Cortex of kidney (tissue), 1 donor: ENCODE data around the gene TNFRSF21.
"Not testable (repeated sequence)": the region's sequence is repeated elsewhere in the genome, so short reads cannot be mapped to it uniquely, and the experiment has no call there.

ENCODE experiments used
- DNase-seq: peaks from one replicate; lab custom pipeline; 2025; lab: John Stamatoyannopoulos, UW

Gene TNFRSF21

DNA sequence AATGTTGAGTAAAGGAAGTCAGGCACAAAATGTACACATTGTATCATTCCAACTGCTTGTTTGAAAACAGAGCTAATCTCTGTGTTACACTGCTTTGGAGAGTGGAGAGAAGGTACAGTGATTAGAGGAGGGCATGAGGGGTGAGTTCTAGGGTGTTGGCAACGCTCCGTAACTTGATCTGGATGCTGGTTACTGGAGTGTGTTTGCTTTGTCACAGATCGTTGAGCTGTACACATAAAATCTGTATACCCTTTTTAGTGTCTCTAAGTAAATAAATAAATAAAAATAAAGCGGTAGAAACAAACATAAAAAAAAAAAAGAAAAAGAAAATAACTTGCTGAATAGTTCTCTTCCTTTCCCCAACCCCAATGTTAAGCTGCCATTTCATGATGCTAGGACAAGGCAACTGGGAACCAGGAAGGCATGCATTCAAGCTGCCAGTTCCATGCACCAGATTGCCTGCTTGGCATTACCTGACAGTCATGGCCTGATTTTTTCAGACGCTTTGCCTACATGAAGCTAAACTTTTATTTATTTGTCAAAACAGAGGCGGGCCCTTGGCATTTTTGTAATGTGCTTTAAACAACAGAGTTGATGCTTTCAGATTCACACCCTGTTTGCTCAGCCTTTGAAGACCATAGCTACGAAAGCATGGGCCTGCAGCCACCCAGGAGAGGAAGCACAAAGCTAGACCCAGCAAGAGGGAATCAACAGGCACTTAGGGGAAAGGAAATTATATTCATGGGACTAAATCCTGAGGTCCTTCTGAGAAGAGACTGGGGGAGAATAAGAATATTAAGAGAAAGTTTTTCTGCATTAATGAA, 21.2 kb downstream of the TNFRSF21 start:
- no peak for DNase-seq

DNA sequence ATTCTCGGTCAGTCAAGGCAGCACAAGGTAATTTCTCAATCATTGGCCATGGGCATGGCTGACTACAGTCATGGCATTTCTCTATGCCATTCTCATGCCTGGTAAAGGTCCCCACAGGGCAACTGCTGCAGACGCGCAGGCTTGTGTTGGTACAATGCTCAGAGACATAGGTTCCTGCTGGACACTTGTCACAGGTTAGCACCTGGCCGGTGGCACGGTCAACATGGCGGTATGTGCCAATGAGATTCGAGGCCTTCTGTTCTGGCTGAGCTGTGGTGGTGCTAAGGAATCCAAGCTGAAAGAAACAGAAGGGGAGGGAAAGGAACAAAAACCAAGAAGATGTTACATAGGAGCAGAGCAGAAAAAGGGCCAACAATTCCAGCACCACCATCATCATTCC, 23.4 kb downstream of the TNFRSF21 start:
- DNase-seq = no peak

DNA sequence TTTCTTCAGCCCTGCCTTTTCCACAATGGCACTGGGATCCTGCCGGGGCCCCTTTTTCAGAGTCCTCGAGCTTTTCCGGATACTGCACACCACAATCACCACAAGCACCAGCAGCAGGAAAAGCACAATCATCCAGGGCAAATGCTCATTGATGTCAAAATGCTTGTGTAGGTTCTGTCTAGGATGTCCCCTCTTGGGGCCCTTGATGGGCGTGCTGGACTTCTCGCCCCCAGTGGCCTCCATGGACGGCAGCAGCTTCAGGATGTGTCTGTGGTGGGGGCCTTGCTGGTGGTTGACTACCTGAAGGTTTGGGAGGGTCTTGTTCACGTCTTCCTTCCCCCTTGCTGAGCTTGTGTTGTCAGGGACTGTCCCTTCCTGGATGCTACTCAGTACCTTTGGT, 25.7 kb downstream of the TNFRSF21 start:
- no peak for DNase-seq

DNA sequence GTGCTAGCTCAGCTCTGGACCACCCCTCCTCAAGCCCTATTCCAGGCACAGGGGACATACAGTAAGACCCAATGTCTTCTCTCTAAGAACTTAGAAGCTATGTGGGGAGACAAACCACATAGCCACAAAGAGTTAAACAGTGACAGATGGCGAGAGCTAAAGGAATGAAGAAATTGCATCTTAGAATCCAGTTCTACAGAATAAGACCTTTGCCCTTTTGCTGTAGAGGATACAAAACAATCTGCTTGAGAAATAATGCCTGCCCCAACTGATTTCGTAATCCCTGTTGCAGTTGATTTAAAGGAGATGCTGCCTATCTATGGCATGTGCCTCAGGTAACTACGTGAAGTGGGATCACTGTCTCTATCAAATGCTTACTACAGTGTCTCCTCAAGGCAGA, 31.2 kb downstream of the TNFRSF21 start:
- DNase-seq = no peak

DNA sequence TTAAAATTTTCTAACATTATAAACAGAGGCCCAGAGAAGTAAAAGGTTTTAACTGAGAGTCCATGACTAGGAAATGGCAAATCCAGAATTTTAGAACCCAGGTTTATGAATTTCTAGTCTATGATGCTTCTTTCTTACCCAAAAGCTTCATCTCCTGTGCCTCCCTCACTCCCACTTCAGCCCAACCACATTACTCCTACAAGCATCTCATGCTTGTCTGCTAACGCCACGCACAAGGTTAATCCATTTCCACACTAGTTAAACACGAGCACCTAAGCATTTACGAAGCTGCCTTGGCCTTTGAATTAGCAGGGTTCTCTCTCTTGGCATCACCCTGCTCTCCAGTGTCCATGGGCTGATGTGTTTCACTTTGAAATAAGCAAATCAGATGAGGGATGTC, 32.0 kb downstream of the TNFRSF21 start:
- no peak for DNase-seq

DNA sequence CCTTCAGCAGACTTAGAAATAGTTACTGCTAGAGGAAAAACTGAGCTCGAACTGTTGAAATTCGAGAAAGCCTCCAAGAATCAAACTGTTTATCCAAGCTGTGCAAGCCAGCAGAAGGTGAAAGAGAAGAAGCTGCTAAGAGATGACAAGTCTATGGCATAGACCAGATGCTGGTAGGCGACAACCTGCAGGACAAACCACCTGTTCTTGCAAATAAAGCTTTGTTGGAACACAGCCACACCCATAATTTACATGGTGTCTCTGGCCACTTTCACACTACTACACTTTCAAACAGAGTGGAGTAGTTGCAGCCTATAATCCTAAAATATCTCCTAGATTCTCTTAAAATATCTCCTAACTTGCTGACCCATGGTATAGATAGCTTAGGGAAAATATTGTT, 33.3 kb downstream of the TNFRSF21 start:
- no peak for DNase-seq

DNA sequence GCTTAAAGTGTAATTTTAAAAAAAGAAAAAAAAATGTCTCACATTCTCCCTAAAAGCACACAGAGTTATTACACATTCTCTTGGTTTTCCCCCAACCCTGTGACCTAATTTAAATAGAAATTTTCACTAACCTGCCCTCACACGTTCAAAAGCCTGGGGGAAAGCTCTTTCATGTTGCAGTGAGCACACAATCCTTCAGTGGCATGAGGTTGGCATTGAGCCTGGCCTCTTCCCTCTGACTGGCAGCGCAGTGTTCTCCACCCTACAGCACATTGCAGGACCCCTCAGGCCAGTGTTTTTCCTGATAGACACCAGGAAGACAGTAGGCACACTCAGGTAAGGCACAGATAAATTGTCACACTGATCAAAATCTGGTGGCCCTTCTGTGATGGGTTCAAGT, 34.1 kb downstream of the TNFRSF21 start:
- DNase-seq = no peak

DNA sequence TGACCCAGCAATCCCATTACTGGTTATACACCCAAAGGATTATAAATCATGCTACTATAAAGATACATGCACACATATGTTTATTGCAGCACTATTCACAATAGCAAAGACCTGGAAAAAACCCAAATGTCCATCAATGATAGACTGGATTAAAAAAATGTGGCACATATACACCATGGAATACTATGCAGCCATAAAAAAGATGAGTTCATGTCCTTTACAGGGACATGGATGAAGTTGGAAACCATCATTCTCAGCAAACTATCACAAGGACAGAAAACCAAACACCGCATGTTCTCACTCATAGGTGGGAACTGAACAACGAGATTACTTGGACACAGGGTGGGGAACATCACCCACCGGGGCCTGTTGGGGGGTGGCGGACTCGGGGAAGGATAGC, 34.6 kb downstream of the TNFRSF21 start:
- not testable (repeated sequence) for DNase-seq

DNA sequence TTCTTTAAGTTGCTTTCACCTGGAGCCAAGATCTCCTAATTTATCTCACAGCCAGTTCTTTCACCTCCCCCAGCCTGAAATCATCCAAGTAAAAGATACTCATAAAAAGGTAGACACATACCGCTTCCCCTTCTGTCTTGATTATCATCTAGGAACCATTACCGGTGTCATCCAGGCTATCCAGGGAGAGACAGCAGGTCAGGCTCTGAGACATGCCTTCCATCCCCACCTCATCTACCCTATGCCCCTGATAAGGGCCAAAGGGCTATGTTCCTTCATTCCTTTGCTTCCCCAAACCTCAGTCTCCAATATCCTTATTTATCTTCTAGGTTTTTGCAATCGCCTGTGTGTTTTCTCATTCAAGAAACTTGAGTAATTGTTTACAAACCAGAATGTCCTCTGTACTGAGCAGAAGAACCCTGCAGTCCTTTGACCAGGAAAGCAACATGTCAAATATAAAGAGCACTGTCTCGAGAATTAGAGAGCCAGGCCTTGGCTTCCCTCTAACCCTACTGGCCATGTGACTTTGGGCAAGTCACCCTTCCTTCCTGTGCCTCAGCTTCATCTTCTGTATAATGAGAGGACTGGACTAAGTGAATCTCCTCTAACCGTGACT, 41.0 kb downstream of the TNFRSF21 start:
- DNase-seq = no peak

DNA sequence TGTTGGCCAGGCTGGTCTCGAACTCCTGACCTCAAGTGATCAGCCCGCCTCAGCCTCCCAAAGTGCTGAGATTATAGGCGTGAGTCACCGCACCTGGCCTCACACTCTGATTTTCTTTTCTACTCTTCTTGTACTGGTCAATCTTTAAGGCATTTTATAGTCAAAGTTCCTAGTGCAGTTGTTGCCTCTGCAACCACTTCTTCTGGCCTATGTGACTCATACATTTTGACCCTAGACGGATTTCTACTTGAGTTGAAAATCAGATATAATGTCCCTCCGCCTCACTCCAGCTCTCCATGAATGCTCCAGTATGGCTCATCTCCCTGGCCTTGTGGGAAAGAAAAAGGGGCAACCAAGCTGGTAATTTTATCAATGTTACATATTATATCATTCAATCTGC, 42.4 kb downstream of the TNFRSF21 start:
- DNase-seq = no peak

DNA sequence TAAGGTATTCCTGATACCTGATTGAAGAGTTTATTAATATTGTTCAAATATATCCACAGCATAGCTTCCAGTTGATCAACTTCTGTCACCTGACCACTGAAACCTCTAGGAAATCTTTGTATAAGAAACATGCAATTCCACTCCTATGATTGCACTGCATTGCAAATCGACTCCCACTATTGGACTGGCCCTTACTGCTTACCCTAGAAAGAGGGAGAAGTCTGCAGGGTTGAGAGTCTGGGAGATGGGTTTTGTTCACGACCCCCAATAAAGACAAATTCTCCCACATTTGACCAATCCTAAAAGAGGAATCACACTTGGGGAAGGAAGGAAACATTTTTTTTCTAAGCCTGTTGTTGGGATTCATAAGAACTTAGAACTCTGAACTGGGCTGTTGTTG, 43.7 kb downstream of the TNFRSF21 start:
- DNase-seq = no peak

DNA sequence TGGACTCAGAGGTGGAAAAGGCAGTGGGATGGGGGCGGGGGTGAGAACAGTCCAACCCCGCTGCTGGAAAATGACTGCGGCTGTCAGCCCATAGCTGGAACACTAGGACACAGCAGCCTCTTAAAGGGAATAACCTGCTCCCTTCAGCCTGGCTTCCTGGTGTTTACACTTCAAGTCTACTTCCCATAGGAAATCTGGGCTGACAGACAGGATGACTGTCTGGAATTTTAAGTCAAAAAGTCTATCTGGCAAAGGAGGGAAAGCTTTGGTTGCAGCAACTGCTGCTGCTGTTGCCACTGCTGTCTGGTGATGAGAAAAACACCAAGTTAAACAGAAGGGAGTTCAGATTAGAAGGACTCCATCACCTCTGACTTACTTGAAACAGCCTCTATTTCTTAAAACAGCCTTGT, 44.9 kb downstream of the TNFRSF21 start:
- DNase-seq = no peak

DNA sequence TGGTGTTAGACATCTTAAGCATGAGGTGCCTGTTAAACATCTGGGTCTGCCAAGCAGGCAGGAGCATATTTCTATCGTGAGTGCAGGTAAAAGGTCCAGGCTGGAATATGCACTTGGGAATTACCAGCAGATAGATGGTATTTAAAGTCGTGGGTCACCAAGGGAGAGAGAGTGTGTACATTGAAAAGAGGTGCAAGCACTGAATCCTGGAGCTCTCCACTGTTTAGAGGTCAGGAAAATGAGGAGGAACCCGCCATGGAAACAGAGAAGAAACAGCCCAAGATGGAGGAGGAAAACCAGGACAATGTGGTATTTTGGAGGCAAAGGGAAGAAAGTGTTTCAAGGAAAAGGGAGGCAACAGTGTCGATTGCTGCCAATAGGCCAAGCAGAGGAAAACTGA, 46.4 kb downstream of the TNFRSF21 start:
- DNase-seq = no peak

DNA sequence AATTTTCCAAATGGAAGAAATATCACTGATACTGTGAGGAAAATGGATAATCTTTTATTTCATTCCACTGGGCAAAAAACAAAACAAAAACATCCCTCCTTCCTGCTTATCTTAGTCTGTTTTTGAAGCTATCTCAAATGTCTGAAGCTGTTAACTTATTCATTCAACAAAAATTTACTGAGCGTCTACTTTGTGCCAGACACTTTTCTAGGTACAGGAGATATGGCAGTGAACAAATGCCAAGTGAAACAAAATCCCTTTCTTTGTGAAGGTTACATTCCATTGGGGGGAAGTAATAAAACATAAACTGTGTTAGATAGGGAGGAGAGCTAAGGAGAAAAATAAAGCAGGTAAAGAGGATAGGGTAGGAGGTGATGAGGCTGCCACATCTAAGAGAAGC, 47.5 kb downstream of the TNFRSF21 start:
- no peak for DNase-seq

DNA sequence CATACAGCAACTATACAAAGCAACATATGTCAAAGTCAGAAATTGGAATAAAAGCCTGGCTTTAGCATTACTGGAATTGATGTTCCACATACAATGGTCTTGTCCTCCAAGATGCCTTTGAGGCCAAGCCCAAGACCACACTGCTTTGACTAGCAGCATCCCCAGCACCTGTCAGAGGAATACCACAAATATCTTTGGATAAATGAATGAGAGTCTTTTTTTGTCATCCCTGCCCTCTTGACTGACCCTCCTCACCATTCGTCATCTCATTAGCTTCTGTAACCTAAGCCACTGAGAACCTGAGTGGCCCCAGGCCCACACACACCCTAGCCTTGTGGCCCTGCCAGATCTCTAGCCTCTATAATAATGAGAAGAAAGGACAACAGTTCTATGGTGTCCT, 48.5 kb downstream of the TNFRSF21 start:
- no peak for DNase-seq

DNA sequence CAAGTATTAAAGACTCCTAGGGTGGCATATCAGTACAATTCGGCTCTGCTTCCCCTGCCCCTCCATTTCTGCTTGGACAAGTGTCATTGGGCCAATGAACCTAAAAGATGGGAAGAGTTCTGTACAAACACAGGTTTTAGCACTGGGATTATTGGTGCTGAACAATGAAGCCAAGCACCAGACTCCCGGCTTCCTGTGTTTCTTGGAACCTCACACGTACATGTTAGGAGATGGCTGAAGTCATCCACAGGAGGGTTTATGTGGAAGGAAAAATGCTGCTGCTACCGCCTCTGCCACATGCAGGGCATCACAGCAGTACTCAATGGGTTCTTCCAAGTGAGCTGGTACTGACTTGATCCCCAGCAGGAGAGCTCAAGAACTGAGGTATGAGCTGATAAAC, 49.7 kb downstream of the TNFRSF21 start:
- no peak for DNase-seq

DNA sequence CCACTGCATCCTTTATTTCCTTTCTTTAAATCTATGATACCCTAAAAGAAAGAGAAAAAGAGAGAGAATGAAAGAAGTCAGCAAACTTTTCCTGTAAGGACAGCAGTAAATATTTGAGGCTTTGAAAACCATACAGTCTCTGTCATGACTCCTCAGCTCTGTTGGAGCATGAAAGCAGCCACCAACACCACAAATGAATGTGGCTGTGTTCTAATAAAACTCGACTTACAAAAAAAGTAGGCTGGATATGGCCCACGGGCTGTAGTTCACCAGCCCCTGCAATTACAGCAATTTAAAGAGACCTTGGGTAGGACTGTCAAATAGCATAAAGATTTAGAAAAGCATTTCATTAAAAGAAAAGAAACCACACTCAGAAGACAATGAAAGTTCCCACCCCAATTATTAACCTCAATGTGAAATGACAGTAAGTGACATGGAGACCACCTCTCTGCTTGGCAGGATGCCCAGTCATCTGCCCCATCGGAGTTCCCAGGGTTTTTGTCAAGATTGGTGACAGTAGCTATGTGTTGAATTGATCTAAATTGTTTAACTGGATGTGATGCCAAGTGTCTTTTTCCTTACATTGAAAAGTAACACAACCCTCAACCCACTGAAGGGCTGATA, 50.9 kb downstream of the TNFRSF21 start:
- DNase-seq = no peak

DNA sequence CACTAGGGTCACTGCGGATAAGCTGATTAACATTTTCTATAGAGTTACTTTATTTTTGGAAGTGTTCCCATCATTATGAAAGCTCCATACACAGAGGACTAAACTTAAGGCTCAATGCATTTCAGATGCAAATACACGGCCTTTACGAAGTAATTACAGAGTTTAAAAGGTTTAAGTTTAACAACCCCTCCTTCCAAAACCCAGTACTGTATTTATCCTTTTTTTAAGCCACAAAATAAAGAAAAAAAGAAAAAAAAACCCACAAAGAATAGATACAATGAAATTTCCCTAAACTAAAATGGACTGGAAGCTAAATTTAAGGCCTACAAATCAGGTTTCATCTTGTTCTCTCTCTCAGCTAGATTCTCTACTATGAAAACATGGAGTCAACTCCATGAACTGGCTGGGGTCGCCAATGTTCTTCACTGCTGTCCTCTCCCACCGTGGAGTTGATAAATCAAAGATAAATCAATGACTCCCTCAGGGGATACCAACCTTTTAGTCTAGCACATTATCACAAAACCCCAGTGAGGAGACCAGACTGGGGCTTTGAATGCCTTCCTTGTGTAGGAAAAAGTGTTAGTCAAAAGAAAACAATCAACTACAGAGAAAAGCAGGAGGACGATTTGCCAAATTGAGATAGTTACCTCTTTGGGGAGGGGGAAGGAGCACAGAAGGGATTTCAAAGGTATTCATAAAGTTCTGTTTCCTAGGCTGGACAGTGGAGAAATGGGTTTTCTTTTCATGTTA, 52.5 kb downstream of the TNFRSF21 start:
- no peak for DNase-seq

DNA sequence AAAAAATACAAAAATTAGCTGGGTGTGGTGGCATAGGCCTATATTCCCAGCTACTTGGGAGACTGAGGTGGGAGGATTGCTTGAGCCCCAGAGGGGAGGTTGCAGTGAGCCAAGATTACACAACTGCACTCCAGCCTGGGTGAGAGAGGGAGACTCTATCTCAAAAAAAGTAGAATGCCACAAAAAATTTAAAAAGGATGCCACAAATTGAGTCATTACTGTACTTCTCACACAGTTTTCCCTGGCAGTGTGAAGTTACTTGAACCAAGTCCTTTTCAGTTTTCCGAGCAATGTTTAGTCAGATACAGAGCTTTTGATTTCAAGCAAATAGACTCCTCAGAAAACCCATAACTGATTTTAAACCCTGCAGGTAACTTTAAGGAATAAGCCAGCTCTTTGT, 53.3 kb downstream of the TNFRSF21 start:
- no peak for DNase-seq

DNA sequence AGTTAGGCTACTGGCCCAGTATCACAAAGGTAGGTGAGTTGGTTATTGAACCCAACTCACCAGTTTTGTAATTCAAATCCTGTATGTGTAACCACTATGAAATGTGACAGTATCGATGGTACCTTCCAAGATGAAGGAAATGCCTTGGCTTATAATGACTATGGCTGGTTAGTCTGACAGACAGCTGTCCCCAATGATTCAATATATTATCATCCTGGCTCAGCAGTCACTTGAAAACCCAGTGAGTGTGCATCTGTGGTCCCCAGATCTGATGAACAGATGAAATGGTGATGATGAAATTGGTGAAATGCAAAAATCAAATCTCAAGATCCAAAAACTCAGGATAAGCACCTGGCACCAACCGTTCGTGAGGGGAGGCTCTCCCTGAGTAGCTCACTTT, 54.8 kb downstream of the TNFRSF21 start:
- DNase-seq = no peak

DNA sequence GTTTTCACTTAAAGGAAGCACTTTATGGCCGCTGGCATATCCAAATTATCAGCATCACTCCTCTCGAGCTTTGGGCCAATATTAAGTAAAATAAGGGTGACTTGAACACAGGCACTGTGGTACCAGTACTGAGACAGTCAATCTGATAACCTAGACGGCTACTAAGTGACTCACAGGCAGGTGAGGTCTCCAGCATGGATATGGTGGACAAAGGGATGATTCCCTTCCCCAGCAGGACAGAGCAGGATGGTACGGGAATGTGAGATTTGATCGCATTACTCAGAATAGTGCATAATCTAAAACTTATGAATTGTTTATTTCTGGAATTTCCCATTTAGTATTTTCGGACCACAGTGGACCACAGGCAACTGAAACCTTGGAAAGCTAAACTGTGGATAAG, 55.7 kb downstream of the TNFRSF21 start:
- no peak for DNase-seq

DNA sequence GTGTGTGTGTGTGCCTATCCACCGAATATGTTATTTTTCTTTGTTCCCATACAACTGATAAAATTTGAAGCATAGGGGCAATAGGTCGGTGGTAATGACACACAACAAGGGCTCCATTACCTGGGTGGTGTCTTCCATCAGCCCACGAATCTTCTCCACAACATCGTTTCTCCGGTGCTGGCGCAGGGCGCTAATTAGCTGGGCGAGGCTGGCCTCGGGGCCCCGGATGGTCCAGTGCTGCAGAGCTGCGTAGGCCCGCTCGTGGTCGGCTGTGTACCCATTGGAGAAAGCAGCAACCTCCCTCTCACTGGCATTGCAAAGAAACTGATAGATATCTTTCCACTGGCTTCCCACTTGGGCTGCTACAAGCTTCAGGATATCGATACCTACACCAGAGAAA, 56.6 kb downstream of the TNFRSF21 start:
- DNase-seq = no peak

DNA sequence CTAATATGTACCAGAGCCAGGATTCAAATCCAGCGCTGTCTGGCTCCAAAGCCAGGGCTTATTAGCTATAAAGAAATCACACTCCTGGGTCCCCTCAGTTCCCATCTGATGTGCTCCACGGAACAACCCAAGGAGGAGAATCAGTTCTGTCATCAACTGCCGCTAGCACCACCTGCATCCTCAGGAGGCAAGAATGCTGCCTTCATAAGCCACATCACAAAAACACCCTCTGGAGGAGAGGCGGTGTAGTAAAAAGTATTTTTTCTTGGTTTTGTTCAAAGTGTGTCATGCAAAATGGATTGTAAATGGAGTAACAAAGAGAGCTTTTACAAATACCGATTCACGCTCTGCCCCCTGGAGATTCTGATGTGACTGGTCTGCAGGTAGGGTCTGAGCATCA, 57.1 kb downstream of the TNFRSF21 start:
- DNase-seq = no peak
